B cell (primary cell): Measurements from ENCODE around the gene GDPD3. TPM values are rescaled to one million over a fixed set of nuclear protein-coding genes. Genes with fewer than 3 reads are reported as not detected.
"Not testable (repeated sequence)": the region's sequence is repeated elsewhere in the genome, so short reads cannot be mapped to it uniquely, and the experiment has no call there.

ENCODE experiments used
- ATAC-seq: fragments of 200-7000 bp; cut with Tn5 transposase; one replicate; pipeline ENCODE4 v1.10.0; 2021; ENCODE audit warnings: low read depth, mild to moderate bottlenecking, moderate number of reproducible peaks, moderate library complexity
- CTCF ChIA-PET: fragments of 350-600 bp; sonication (Branson Sonifier 250); formaldehyde crosslinking; loops from one replicate; lab custom pipeline; 2021; ENCODE audit warnings: antibody characterized with exemption, inconsistent platforms; lab: Charles Lee
- POLR2A ChIA-PET: fragments of 350-600 bp; sonication (Branson Sonifier 250); formaldehyde crosslinking; loops from one replicate; lab custom pipeline; 2021; ENCODE audit warnings: antibody characterized with exemption; lab: Charles Lee
- DNase-seq: peaks from one replicate; pipeline ENCODE4 v3.0.0; 2013
- H2AFZ ChIP-seq: 2 replicates; pipeline ENCODE4 v1.6.1; 2012; ENCODE audit warnings: mild to moderate bottlenecking, low read depth, low read length; ENCODE audit not compliant: insufficient read depth, poor library complexity, severe bottlenecking
- H3K27ac ChIP-seq, 2 donors: 1 replicate in 1 of 2; 2 replicates in 1 of 2; pipeline ENCODE4 v1.5.1; 2012 to 2013; ENCODE audit warnings: low read length in 2 of 2, mild to moderate bottlenecking in 2 of 2, moderate library complexity in 1 of 2
- H3K27me3 ChIP-seq, 4 experiments: fragments of 200-600 bp in 1 of 4; sonication (generic) in 1 of 4; replicated peaks in 1 of 4; 1 replicate in 2 of 4; 2 replicates in 2 of 4; pipeline versions ENCODE4 v1.6.1 to v1.7.0; 2013 to 2016; ENCODE audit warnings: low read length in 3 of 4, mild to moderate bottlenecking in 2 of 4, mixed read lengths in 1 of 4, moderate library complexity in 1 of 4; ENCODE audit not compliant: insufficient read depth in 4 of 4, control insufficient read depth in 3 of 4; ENCODE audit errors: control extremely low read depth in 1 of 4
- H3K36me3 ChIP-seq, 2 experiments: replicated peaks in 1 of 2; 1 replicate in 1 of 2; 2 replicates in 1 of 2; pipeline versions ENCODE4 v1.6.1 to v1.7.1; 2013; ENCODE audit warnings: low read length in 1 of 2; ENCODE audit not compliant: insufficient read depth in 2 of 2, control insufficient read depth in 1 of 2; ENCODE audit errors: control extremely low read depth in 1 of 2, extremely low read depth in 1 of 2
- H3K4me1 ChIP-seq, 2 donors: fragments of 200-600 bp in 1 of 2; sonication (generic) in 1 of 2; 1 replicate in 1 of 2; 2 replicates in 1 of 2; pipeline versions ENCODE4 v1.5.1 to v1.6.1; 2013 to 2017; ENCODE audit warnings: low read length in 2 of 2; ENCODE audit not compliant: control insufficient read depth in 2 of 2, insufficient read depth in 2 of 2
- H3K4me2 ChIP-seq: replicated peaks from 2 replicates; pipeline ENCODE3; 2012; ENCODE audit warnings: mild to moderate bottlenecking, low read depth, low read length; ENCODE audit not compliant: poor library complexity, severe bottlenecking
- H3K4me3 ChIP-seq, 5 experiments: fragments of 200-600 bp in 1 of 5; sonication (generic) in 1 of 5; 1 replicate in 3 of 5; 2 replicates in 2 of 5; pipeline versions ENCODE4 v1.5.1 to v1.7.0; 2011 to 2016; ENCODE audit warnings: low read length in 4 of 5, mild to moderate bottlenecking in 4 of 5, low read depth in 2 of 5, control low read depth in 1 of 5, moderate library complexity in 1 of 5; ENCODE audit not compliant: insufficient read depth in 1 of 5; ENCODE audit errors: control extremely low read depth in 1 of 5, extremely low read depth in 1 of 5
- H3K79me2 ChIP-seq: fragments of 200-600 bp; sonication (generic); one replicate; pipeline ENCODE4 v1.6.0; 2016; ENCODE audit warnings: low read length; ENCODE audit not compliant: control insufficient read depth, insufficient read depth
- H3K9ac ChIP-seq: fragments of 200-600 bp; sonication (generic); 2 replicates; pipeline ENCODE4 v1.6.1; 2017; ENCODE audit warnings: mild to moderate bottlenecking, low read length, moderate library complexity
- H3K9me3 ChIP-seq, 3 donors: one replicate each; pipeline versions ENCODE4 v1.6.1 to v1.7.1; 2013; ENCODE audit warnings: low read length in 2 of 3; ENCODE audit not compliant: control insufficient read depth in 2 of 3, insufficient read depth in 1 of 3; ENCODE audit errors: control extremely low read depth in 1 of 3
- H4K20me1 ChIP-seq: 2 replicates; pipeline ENCODE4 v1.6.0; 2012; ENCODE audit warnings: mild to moderate bottlenecking, low read length; ENCODE audit not compliant: insufficient read depth, control insufficient read depth, poor library complexity, severe bottlenecking
- H3K27ac Mint-ChIP-seq: one replicate; pipeline ENCODE4 v1.8.0; 2021; ENCODE audit warnings: mixed read lengths
- H3K27me3 Mint-ChIP-seq: one replicate; pipeline ENCODE4 v1.8.0; 2021; ENCODE audit warnings: mixed read lengths
- H3K4me1 Mint-ChIP-seq: one replicate; pipeline ENCODE4 v1.8.0; 2021; ENCODE audit warnings: mixed read lengths
- H3K4me3 Mint-ChIP-seq: one replicate; pipeline ENCODE4 v1.8.0; 2021; ENCODE audit warnings: mixed read lengths
- H3K9me3 Mint-ChIP-seq: one replicate; pipeline ENCODE4 v1.8.0; 2022; ENCODE audit warnings: mixed read lengths; ENCODE audit not compliant: insufficient read depth
- EZH2 ChIP-seq: IDR thresholded peaks from 2 replicates; pipeline ENCODE4 v1.6.1; 2012; ENCODE audit warnings: borderline replicate concordance, low read depth, mild to moderate bottlenecking, moderate library complexity, low read length; ENCODE audit not compliant: insufficient read depth, poor library complexity, severe bottlenecking
- WGBS: methylation state at CpG from one replicate; pipeline ENCODE4 v1.1.5; 2013; ENCODE audit warnings: missing lambda C conversion rate; ENCODE audit not compliant: insufficient coverage; 5-methylcytosine and 5-hydroxymethylcytosine counted together
- intact Hi-C: fragments of 100-400 bp; cut with micrococcal nuclease; formaldehyde crosslinking; loops from one replicate; pipeline ENCODE4 v1.10.0; 2022
- polyA plus RNA-seq: library from polyadenylated mRNA; depleted of rRNA; stranded (reverse); fragments of >200 nt; gene quantifications from 2 replicates; pipeline ENCODE4 v1.2.3, GENCODE V29; 2012
- total RNA-seq, 2 donors: library from RNA; stranded (reverse); fragments of 120-200 nt in 1 of 2; gene quantifications; 1 replicate in 1 of 2; 2 replicates in 1 of 2; pipeline versions ENCODE4 v1.2.3 to v1.2.4, GENCODE V29; 2013 to 2022
- TF ChIP-seq, protein P1 (sequence below): fragments of 200-600 bp; IDR thresholded peaks from one replicate; pipeline ENCODE4 v1.8.0; 2022; ENCODE audit warnings: antibody characterized with exemption, mild to moderate bottlenecking

GDPD3 gene
- total and polyA plus RNA-seq, 2 donors (not counting 1 experiment from before 2014, with no cell fraction given): 10.6 to 17.3 TPM

GRCh38 chr16:30127993-30128392, 14.7 kb upstream of the GDPD3 start:
- no peak for ATAC-seq
- Histone ChIP-seq H3K27me3 (no peaks in the 10 kb centered on the region), H3K4me3 (no peak overlapping the region), H3K36me3 (no peaks in the 10 kb centered on the region), H3K4me2 (no peak overlapping the region), H3K4me1 (peaks cover 3 to 5% of the 10 kb centered on the region in 2 donors), H3K79me2 (no peaks in the 10 kb centered on the region), H4K20me1 (no peaks in the 10 kb centered on the region), H3K9me3 (no peaks in the 10 kb centered on the region), H2AFZ (no peak overlapping the region), H3K27ac (no peak overlapping the region), H3K9ac (no peak overlapping the region)
- POLR2A ChIA-PET: interaction anchor here (0.7 kb wide), 1 partner anchor 294 kb away, joined by 3 read pairs; no protein-coding TSS in a partner anchor
- no peaks in the 10 kb centered on the region for H3K9me3 Mint-ChIP-seq
- intact Hi-C loops: no loop called here
- TF ChIP-seq, protein P1, sequence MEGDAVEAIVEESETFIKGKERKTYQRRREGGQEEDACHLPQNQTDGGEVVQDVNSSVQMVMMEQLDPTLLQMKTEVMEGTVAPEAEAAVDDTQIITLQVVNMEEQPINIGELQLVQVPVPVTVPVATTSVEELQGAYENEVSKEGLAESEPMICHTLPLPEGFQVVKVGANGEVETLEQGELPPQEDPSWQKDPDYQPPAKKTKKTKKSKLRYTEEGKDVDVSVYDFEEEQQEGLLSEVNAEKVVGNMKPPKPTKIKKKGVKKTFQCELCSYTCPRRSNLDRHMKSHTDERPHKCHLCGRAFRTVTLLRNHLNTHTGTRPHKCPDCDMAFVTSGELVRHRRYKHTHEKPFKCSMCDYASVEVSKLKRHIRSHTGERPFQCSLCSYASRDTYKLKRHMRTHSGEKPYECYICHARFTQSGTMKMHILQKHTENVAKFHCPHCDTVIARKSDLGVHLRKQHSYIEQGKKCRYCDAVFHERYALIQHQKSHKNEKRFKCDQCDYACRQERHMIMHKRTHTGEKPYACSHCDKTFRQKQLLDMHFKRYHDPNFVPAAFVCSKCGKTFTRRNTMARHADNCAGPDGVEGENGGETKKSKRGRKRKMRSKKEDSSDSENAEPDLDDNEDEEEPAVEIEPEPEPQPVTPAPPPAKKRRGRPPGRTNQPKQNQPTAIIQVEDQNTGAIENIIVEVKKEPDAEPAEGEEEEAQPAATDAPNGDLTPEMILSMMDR: no peak
- no peak for TF ChIP-seq EZH2
- H3K4me3 Mint-ChIP-seq: no peak overlapping the region
- peaks cover 2% of the 10 kb centered on the region for H3K4me1 Mint-ChIP-seq
- H3K27me3 Mint-ChIP-seq: no peaks in the 10 kb centered on the region
- DNase-seq: no peak
- no CpG with 5 or more reads among the region's 1 CpG for WGBS
- no peak overlapping the region for H3K27ac Mint-ChIP-seq
- CTCF ChIA-PET: no interaction called here

GRCh38 chr16:30125690-30126089, 12.4 kb upstream of the GDPD3 start:
- H3K27me3 Mint-ChIP-seq, H2AFZ ChIP-seq, H3K36me3 ChIP-seq, H3K27me3 ChIP-seq, H3K9me3 Mint-ChIP-seq, H4K20me1 ChIP-seq, H3K9ac ChIP-seq, intact Hi-C loops, H3K4me3 ChIP-seq, ATAC-seq, H3K27ac ChIP-seq, DNase-seq, H3K4me2 ChIP-seq, H3K4me3 Mint-ChIP-seq, H3K9me3 ChIP-seq, H3K27ac Mint-ChIP-seq: not testable (repeated sequence)
- peaks cover 16% of the 10 kb centered on the region for H3K4me1 Mint-ChIP-seq
- H3K79me2 ChIP-seq: peaks cover 11% of the 10 kb centered on the region
- WGBS: 89% methylated on average over 6 of the region's 9 CpGs
- ChIA-PET POLR2A (interaction anchor here (0.6 to 0.7 kb wide), 2 partner anchors 246 to 368 kb away, joined by 3 to 4 read pairs; no protein-coding TSS in a partner anchor), CTCF (interaction anchor here (1.1 kb wide), 1 partner anchor 34 kb away, joined by 3 read pairs; the partner anchor contains the start of gene TBX6)
- peaks cover 13 to 17% of the 10 kb centered on the region in 2 donors for H3K4me1 ChIP-seq
